ENCODE results near the gene PDE4D. TPM values are rescaled to one million over a fixed set of nuclear protein-coding genes. Genes with fewer than 3 reads are reported as not detected.

PDE4D gene
- total and polyA plus RNA-seq, 10 of the 15 experiments (the other 5 are each of a cell fraction or from before 2014, with no cell fraction given), result 0.87 to 4.1 (median 2.2) TPM

DNA sequence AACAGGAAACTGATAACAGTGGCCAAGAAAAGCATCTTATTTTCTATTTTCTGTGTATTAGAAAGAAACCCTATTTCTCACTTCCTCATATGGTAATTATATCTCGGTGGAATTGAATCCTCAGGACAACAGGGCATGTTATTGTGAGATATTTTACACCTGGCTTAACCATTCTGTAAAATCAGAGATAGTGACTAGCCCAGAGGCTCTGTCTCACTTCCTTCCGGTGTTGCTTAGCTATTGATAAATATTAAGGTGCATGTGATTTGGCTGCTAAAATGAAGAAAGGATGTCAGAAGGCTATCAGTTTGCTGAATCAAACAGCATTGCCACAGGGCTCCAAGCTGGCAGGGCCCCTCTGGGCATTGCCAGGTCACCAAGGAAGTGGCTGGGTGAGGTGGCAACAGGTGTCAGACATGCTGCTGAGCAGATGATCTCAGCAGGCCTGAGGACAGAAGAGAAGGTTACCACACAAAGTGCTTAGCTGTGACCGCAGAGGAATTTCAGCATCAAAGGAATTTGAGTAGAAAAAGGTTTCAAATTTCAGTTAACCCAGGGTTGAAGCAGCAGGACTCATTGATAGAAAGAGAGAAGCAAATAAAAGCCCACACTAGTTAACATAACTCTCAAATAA is 330.7 kb downstream of the PDE4D start (continued):
- TF ChIP-seq, protein P1, sequence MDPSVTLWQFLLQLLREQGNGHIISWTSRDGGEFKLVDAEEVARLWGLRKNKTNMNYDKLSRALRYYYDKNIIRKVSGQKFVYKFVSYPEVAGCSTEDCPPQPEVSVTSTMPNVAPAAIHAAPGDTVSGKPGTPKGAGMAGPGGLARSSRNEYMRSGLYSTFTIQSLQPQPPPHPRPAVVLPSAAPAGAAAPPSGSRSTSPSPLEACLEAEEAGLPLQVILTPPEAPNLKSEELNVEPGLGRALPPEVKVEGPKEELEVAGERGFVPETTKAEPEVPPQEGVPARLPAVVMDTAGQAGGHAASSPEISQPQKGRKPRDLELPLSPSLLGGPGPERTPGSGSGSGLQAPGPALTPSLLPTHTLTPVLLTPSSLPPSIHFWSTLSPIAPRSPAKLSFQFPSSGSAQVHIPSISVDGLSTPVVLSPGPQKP (IDR thresholded peaks at IDR 0.05; ENCODE audit: low read depth, low read length), result 0 out of 2 replicates have a peak, but pooled peaks have one; percentile 23
- TF ChIP-seq, protein P2, sequence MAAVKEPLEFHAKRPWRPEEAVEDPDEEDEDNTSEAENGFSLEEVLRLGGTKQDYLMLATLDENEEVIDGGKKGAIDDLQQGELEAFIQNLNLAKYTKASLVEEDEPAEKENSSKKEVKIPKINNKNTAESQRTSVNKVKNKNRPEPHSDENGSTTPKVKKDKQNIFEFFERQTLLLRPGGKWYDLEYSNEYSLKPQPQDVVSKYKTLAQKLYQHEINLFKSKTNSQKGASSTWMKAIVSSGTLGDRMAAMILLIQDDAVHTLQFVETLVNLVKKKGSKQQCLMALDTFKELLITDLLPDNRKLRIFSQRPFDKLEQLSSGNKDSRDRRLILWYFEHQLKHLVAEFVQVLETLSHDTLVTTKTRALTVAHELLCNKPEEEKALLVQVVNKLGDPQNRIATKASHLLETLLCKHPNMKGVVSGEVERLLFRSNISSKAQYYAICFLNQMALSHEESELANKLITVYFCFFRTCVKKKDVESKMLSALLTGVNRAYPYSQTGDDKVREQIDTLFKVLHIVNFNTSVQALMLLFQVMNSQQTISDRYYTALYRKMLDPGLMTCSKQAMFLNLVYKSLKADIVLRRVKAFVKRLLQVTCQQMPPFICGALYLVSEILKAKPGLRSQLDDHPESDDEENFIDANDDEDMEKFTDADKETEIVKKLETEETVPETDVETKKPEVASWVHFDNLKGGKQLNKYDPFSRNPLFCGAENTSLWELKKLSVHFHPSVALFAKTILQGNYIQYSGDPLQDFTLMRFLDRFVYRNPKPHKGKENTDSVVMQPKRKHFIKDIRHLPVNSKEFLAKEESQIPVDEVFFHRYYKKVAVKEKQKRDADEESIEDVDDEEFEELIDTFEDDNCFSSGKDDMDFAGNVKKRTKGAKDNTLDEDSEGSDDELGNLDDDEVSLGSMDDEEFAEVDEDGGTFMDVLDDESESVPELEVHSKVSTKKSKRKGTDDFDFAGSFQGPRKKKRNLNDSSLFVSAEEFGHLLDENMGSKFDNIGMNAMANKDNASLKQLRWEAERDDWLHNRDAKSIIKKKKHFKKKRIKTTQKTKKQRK (IDR thresholded peaks at IDR 0.05; ENCODE audit: low read depth, low read length), result no peak
- TF ChIP-seq STAT3 (IDR thresholded peaks at IDR 0.05; ENCODE audit: low read depth, low read length) (no peak), CHD2 (IDR thresholded peaks at IDR 0.05; ENCODE audit: borderline replicate concordance, low read depth, low read length) (no peak), SMAD1 (IDR thresholded peaks at IDR 0.05; ENCODE audit: low read depth, partially characterized antibody) (no peak), RUNX3 (IDR thresholded peaks at IDR 0.05; ENCODE audit: low read length) (peak; percentile 37), SPI1 (IDR thresholded peaks at IDR 0.05; ENCODE audit: borderline replicate concordance, insufficient read depth, low read depth, low read length) (peak; percentile 87), TCF3 (IDR thresholded peaks at IDR 0.05; ENCODE audit: borderline replicate concordance, insufficient read depth, low read depth, low read length) (0 out of 2 replicates have a peak, but pooled peaks have one; percentile 19), RB1 (IDR thresholded peaks at IDR 0.05; ENCODE audit: borderline replicate concordance) (no peak), NBN (IDR thresholded peaks at IDR 0.05) (no peak), ETV6 (conservative IDR thresholded peaks at IDR 0.05 in 1 of 2, IDR thresholded peaks at IDR 0.05 in 1 of 2; ENCODE audit: borderline replicate concordance in 1 of 2, low read depth in 1 of 2) (peak in 1 of 2 experiments; percentile 69; a peak in 1 of 4 replicates), GATAD2B (conservative IDR thresholded peaks at IDR 0.05; ENCODE audit: low read depth) (0 out of 2 replicates have a peak, but pooled peaks have one; percentile 63), MYB (IDR thresholded peaks at IDR 0.05; ENCODE audit: borderline replicate concordance, low read depth, low read length) (no peak), YY1 (IDR thresholded peaks at IDR 0.05; ENCODE audit: low read depth, low read length) (no peak), IKZF2 (IDR thresholded peaks at IDR 0.05) (peak; percentile 65 to 75; a peak in 3 of 4 replicates), SMC3 (IDR thresholded peaks at IDR 0.05; ENCODE audit: borderline replicate concordance, low read length) (no peak)
- TF ChIP-seq, protein P3, sequence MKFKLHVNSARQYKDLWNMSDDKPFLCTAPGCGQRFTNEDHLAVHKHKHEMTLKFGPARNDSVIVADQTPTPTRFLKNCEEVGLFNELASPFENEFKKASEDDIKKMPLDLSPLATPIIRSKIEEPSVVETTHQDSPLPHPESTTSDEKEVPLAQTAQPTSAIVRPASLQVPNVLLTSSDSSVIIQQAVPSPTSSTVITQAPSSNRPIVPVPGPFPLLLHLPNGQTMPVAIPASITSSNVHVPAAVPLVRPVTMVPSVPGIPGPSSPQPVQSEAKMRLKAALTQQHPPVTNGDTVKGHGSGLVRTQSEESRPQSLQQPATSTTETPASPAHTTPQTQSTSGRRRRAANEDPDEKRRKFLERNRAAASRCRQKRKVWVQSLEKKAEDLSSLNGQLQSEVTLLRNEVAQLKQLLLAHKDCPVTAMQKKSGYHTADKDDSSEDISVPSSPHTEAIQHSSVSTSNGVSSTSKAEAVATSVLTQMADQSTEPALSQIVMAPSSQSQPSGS (IDR thresholded peaks at IDR 0.05; ENCODE audit: low read length), result peak; percentile 59; the same call in 1 of the 2 replicates
- TF ChIP-seq, protein P4, sequence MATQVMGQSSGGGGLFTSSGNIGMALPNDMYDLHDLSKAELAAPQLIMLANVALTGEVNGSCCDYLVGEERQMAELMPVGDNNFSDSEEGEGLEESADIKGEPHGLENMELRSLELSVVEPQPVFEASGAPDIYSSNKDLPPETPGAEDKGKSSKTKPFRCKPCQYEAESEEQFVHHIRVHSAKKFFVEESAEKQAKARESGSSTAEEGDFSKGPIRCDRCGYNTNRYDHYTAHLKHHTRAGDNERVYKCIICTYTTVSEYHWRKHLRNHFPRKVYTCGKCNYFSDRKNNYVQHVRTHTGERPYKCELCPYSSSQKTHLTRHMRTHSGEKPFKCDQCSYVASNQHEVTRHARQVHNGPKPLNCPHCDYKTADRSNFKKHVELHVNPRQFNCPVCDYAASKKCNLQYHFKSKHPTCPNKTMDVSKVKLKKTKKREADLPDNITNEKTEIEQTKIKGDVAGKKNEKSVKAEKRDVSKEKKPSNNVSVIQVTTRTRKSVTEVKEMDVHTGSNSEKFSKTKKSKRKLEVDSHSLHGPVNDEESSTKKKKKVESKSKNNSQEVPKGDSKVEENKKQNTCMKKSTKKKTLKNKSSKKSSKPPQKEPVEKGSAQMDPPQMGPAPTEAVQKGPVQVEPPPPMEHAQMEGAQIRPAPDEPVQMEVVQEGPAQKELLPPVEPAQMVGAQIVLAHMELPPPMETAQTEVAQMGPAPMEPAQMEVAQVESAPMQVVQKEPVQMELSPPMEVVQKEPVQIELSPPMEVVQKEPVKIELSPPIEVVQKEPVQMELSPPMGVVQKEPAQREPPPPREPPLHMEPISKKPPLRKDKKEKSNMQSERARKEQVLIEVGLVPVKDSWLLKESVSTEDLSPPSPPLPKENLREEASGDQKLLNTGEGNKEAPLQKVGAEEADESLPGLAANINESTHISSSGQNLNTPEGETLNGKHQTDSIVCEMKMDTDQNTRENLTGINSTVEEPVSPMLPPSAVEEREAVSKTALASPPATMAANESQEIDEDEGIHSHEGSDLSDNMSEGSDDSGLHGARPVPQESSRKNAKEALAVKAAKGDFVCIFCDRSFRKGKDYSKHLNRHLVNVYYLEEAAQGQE (IDR thresholded peaks at IDR 0.05; ENCODE audit: low read depth, low read length), result no peak

All from GM12878 (cell line).